TTC549 (cell line): ENCODE data around the gene MCF2L2.

Experiments
- FAIRE-seq: peaks from 2 replicates; lab custom pipeline; 2012; peaks lifted over from hg19 to GRCh38; lab: Jason Lieb, UNC

MCF2L2 gene

DNA sequence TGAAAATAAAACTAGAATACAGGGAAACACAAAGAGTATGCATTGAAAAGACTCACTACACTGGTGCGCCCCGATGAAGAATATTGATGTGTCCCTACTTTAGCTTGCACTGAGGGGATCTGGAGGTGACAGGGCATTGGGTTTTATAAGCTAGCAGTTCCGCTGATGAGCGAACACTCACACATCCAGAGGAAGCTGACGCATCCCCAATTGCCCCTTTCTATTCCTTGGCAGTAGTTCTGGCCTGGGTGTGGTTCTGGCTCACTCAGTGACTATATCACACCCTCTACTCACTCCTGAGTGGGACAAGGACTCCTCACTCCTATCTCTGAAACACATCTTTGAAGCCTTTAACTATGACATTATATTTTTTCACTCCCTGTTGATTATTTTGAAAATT, 104.3 kb downstream of the MCF2L2 start:
- no peak for FAIRE-seq

- FAIRE-seq, result no peak
Observed at GRCh38 chr3:183319371-183319770, 109.0 kb downstream of the MCF2L2 start.

GRCh38 chr3:183318877-183319276, 109.5 kb downstream of the MCF2L2 start:
- FAIRE-seq, result no peak

- no peak for FAIRE-seq
Observed at GRCh38 chr3:183317886-183318865, 110.2 kb downstream of the MCF2L2 start.

- no peak for FAIRE-seq
Observed at GRCh38 chr3:183317271-183317670, 111.1 kb downstream of the MCF2L2 start.

DNA sequence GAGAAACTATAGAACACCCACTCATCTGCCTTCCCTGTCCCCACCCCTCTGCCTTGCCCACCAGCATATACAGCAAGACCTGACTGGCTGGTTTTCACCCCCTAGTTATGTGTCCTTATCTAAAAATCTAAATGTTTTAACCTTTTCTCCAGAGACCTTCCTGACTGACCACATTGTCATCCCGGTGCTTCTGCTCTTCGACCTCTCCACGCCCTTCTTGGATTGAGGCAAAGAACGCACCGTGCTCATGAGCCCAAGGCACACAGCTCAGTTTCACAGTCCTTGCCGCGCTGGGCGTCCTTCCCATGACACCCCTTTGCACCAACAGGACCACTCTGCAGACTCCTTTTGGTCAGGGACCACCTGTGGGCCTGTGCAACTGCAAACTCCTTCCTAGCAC, 112.7 kb downstream of the MCF2L2 start:
- FAIRE-seq, result no peak

- no peak for FAIRE-seq
Observed at GRCh38 chr3:183313764-183314163, 114.7 kb downstream of the MCF2L2 start.

DNA sequence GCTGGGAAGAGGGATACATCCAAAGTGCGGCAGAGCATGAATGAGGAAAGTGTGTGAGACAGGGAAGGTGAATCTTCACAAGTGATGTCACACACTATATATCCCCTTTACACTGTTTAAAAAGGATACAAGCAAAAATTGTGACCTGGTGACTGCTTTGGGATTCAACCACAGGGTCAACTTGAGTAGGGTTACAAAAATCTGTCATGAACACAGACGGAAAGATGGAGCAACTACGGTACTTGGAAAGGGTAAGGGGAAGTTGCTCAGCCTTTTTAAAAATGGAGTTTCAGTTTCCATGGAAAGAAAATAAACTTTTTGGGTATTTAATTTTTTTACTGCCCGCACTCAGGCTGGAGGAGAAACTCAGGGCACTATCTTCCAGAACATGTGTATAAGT, 115.1 kb downstream of the MCF2L2 start:
- no peak for FAIRE-seq

GRCh38 chr3:183312433-183312832, 116.0 kb downstream of the MCF2L2 start:
- FAIRE-seq, result no peak

- no peak for FAIRE-seq
Observed at GRCh38 chr3:183310936-183311335, 117.5 kb downstream of the MCF2L2 start.

- FAIRE-seq, result no peak
Observed at GRCh38 chr3:183309276-183309675, 119.1 kb downstream of the MCF2L2 start.

DNA sequence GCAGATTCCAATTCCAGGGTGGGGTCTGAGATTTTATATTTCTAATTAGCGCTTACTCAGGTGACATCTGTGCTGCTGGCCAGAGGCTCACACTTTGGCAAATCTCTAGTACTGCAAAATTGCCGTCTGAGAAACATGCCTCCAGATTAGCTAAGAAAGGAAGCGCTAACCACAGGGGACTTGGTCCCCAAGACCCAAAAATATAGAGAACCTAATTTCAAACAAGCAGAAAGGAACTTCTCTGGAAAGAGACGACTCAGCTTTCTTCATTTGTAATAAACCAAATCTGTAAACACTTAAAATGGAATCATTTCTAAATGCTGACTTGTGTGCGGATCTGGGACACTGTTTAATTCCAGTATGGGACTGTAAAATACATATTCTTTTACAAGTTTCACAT, 119.7 kb downstream of the MCF2L2 start:
- no peak for FAIRE-seq

GRCh38 chr3:183307749-183308148, 120.7 kb downstream of the MCF2L2 start:
- FAIRE-seq, result no peak

DNA sequence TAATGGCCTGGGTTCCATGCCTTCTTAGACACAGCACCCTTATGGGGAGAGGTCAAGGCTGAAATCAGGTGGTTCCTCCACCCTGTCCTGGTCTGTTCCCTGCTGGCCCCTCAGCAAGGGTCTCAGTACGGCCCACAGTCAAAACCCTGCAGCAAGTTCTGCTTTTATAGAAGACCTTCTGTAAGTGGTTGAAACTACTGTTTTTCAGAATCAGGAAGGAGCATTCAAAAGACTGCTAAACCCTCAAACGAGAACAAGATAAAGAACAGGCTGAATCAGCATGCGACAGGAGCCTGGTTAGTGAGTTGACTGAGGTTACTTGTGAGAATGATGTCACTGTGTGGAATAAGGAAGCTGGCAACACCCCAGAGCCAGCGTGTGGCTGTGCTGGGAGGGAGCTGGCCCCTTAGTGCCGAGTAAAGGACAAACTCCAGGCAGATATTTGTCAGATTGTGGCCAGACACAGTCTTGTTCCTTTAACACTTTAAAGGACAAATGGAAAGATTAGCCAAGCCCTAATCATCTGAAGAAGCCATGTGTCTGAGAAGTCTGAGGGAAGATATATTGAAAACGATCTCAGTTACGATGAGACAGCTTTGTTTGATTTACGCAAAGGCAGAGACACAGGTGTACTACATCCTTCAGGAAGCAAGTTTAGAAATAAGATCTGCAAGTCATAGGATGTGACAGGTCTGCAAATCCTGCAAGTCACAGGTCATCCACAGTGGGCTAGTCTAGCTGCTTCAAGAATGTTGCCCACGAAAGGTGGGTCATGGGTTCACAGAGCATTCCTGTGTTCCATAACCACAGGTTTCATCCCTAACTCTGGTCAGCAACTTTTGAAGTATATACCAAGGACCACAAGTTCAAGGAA, 121.4 kb downstream of the MCF2L2 start:
- no peak for FAIRE-seq

GRCh38 chr3:183303690-183304089, 124.7 kb downstream of the MCF2L2 start:
- no peak for FAIRE-seq

- no peak for FAIRE-seq
Observed at GRCh38 chr3:183301937-183302580, 126.4 kb downstream of the MCF2L2 start.

GRCh38 chr3:183300996-183301562, 127.3 kb downstream of the MCF2L2 start:
- FAIRE-seq, result no peak

GRCh38 chr3:183299976-183300375, 128.4 kb downstream of the MCF2L2 start:
- FAIRE-seq, result no peak

DNA sequence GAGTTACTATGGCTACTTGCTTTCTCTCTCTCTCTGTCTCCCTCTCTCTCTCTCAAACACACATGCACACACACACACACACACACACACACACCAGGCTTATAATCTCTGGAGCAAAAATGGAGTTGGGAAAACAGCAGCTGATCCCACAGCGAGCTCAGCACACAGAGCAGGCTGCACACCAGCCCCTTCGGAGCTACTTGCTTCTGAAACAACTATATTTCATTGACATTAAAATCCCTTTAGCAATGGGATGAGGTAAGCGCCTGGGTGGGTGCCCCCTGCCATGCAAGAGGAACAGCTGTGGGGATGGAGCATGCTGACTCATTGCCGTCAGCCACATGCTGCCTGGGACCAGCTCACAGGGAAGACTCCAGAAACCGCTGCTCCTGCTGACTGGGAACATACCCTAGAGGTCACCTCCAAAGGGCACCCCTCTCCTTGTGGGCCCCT, 129.7 kb downstream of the MCF2L2 start:
- no peak for FAIRE-seq

DNA sequence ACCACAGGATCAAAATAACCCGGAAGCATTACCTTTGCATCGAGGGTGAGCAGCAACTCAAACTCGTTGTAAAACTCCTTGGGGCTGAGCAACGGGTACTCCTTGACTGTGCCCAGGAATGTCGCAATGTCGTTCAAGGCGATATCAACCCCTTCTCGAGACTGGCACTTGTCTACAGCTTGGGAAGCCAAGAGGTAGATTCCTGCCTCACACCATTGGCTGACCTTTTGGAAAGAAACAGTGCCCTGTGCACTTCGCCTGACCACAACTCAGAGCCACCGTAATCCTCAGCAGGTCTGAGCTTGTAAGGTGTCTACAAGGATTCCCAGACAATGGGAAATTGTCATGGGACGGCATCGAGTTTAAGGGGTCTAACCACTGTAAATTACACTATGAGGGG, 131.5 kb downstream of the MCF2L2 start:
- FAIRE-seq, result no peak

- no peak for FAIRE-seq
Observed at GRCh38 chr3:183295211-183295610, 133.2 kb downstream of the MCF2L2 start.

DNA sequence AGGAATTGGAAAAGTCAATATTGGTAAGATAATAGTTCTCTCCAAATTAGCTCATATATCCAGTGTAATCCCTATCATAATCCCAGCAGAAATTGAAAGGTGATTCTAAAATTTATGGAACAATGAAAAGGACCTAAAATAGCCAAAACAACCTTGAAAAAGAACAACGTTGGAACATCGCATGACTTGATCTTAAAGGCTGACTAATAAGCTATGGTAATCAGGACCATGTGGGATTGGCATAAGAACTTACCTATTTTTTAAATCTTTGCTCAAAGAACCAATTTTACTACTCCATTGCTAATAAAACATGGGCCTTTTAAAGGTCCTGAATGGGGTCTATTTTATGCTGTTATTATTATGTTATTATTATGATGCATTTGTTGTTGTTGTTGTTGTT, 134.5 kb downstream of the MCF2L2 start:
- no peak for FAIRE-seq
